A549 (cell line): ENCODE data around the gene COCH. TPM values are rescaled to one million over a fixed set of nuclear protein-coding genes. Genes with fewer than 3 reads are reported as not detected.

Experiments
- ATAC-seq, 2 experiments: fragments of 200-7000 bp in 1 of 2; fragments of >200 bp in 1 of 2; cut with Nextera tagmentation in 1 of 2; cut with Tn5 transposase in 1 of 2; 3 replicates each; pipeline versions ENCODE4 v1.8.0 to v1.9.1; 2018 to 2020; ENCODE audit warnings: mild to moderate bottlenecking in 1 of 2, moderate library complexity in 1 of 2
- CTCF ChIA-PET: fragments of 300-600 bp; sonication (Branson Sonifier 250); formaldehyde crosslinking; extraction: SDS; loops from one replicate; lab custom pipeline; 2021; ENCODE audit warnings: antibody characterized with exemption, inconsistent platforms; lab: Yijun Ruan, JAX
- POLR2A ChIA-PET: fragments of 350-600 bp; formaldehyde crosslinking; extraction: SDS; loops from one replicate; lab custom pipeline; 2021; ENCODE audit warnings: antibody characterized with exemption, inconsistent platforms; lab: Yijun Ruan, JAX
- DNase-seq, 2 experiments: peaks; one replicate each; pipeline versions ENCODE4 v3.0.0 to v3.0.0-alpha.2; 2011 to 2016; ENCODE audit warnings: low read depth in 1 of 2, low spot score in 1 of 2
- FAIRE-seq: peaks from 2 replicates; lab custom pipeline; 2011; peaks lifted over from hg19 to GRCh38; lab: Jason Lieb, UNC
- H3K27ac ChIP-seq, 2 experiments: fragments of >200 bp; sonication (Bioruptor Twin); formaldehyde crosslinking; 3 replicates each; pipeline ENCODE4 v1.5.1; 2016 to 2017
- H3K4me1 ChIP-seq: fragments of >200 bp; sonication (Bioruptor Twin); formaldehyde crosslinking; 3 replicates; pipeline ENCODE4 v1.6.1; 2016
- H3K4me2 ChIP-seq: fragments of >200 bp; sonication (Bioruptor Twin); formaldehyde crosslinking; 3 replicates; pipeline ENCODE4 v1.6.1; 2016
- H3K4me3 ChIP-seq: fragments of >200 bp; sonication (Bioruptor Twin); formaldehyde crosslinking; 3 replicates; pipeline ENCODE4 v1.5.1; 2016
- H3K9me3 ChIP-seq: fragments of >200 bp; sonication (Bioruptor Twin); formaldehyde crosslinking; 3 replicates; pipeline ENCODE4 v1.6.1; 2016
- BCL3 ChIP-seq: fragments of >200 bp; sonication (Bioruptor Twin); formaldehyde crosslinking; IDR thresholded peaks from 3 replicates; pipeline ENCODE4 v1.6.1; 2016
- BHLHE40 ChIP-seq: IDR thresholded peaks from 2 replicates; pipeline ENCODE4 v1.6.1; 2012; ENCODE audit warnings: low read depth, low read length, inconsistent platforms
- CBX2 ChIP-seq: fragments of 200-600 bp; sonication (generic); IDR thresholded peaks from 2 replicates; pipeline ENCODE4 v1.6.1; 2016; ENCODE audit warnings: low read depth, mild to moderate bottlenecking, borderline replicate concordance
- CEBPB ChIP-seq, 2 experiments: fragments of >200 bp in 1 of 2; sonication (Bioruptor Twin) in 1 of 2; formaldehyde crosslinking in 1 of 2; IDR thresholded peaks; 2 replicates each; pipeline ENCODE4 v1.6.1; 2012 to 2016
- CHD4 ChIP-seq: fragments of 200-600 bp; sonication (generic); IDR thresholded peaks from 2 replicates; pipeline ENCODE4 v1.6.1; 2016; ENCODE audit warnings: antibody characterized with exemption, mild to moderate bottlenecking, borderline replicate concordance
- E2F6 ChIP-seq: IDR thresholded peaks from 2 replicates; pipeline ENCODE4 v1.6.1; 2012; ENCODE audit warnings: low read depth, borderline replicate concordance
- EP300 ChIP-seq, 2 experiments: fragments of >200 bp; sonication (Bioruptor Twin); formaldehyde crosslinking; IDR thresholded peaks; 2 replicates in 1 of 2; 3 replicates in 1 of 2; pipeline ENCODE4 v1.6.1; 2016 to 2017
- FOSL2 ChIP-seq, 2 experiments: fragments of 450-650 bp in 1 of 2; fragments of >200 bp in 1 of 2; sonication (Bioruptor Twin) in 1 of 2; formaldehyde crosslinking; IDR thresholded peaks; 2 replicates each; pipeline versions ENCODE4 v1.5.0 to v1.6.1; 2016 to 2020; ENCODE audit warnings: mild to moderate bottlenecking in 1 of 2, moderate library complexity in 1 of 2
- GATA3 ChIP-seq: IDR thresholded peaks from 2 replicates; pipeline ENCODE4 v1.6.1; 2012; ENCODE audit warnings: borderline replicate concordance
- HDAC2 ChIP-seq: fragments of 200-600 bp; sonication (generic); IDR thresholded peaks from 2 replicates; pipeline ENCODE4 v1.6.1; 2016
- HEYL ChIP-seq: fragments of 250-450 bp; sonication (Bioruptor Pico); IDR thresholded peaks from 2 replicates; pipeline ENCODE4 v1.8.0; 2021; ENCODE audit warnings: mild to moderate bottlenecking, moderate library complexity
- HMGXB4 ChIP-seq: fragments of 250-450 bp; sonication (Bioruptor Pico); IDR thresholded peaks from 2 replicates; pipeline ENCODE4 v1.5.0; 2021; ENCODE audit warnings: mild to moderate bottlenecking, moderate library complexity, borderline replicate concordance
- HOXB5 ChIP-seq: fragments of 250-450 bp; sonication (Bioruptor Pico); IDR thresholded peaks from 2 replicates; pipeline ENCODE4 v1.5.0; 2020; ENCODE audit warnings: mild to moderate bottlenecking, moderate library complexity
- JUNB ChIP-seq: fragments of >200 bp; sonication (Bioruptor Twin); formaldehyde crosslinking; IDR thresholded peaks from 2 replicates; pipeline ENCODE4 v1.6.1; 2016
- KDM5A ChIP-seq: fragments of 200-600 bp; sonication (generic); IDR thresholded peaks from 2 replicates; pipeline ENCODE4 v1.6.1; 2016; ENCODE audit warnings: antibody characterized with exemption, mild to moderate bottlenecking
- MAZ ChIP-seq: fragments of 150-350 bp; IDR thresholded peaks from 2 replicates; pipeline ENCODE4 v1.6.1; 2014; ENCODE audit warnings: antibody characterized with exemption, low read depth, low read length, borderline replicate concordance
- MYC ChIP-seq: IDR thresholded peaks from 2 replicates; pipeline ENCODE4 v1.6.1; 2012; ENCODE audit warnings: mild to moderate bottlenecking, inconsistent platforms, low read length, improper control_type of control experiment, borderline replicate concordance
- NR3C1 ChIP-seq: fragments of >200 bp; sonication (Bioruptor Twin); formaldehyde crosslinking; IDR thresholded peaks from 3 replicates; pipeline ENCODE4 v1.6.1; 2017
- POLR2AphosphoS2 ChIP-seq: conservative IDR thresholded peaks from 2 replicates; pipeline ENCODE4 v1.6.1; 2012; ENCODE audit warnings: low read length, improper control_type of control experiment, inconsistent platforms
- RAD21 ChIP-seq, 2 experiments: fragments of >200 bp in 1 of 2; sonication (Bioruptor Twin) in 1 of 2; formaldehyde crosslinking in 1 of 2; IDR thresholded peaks in 1 of 2; conservative IDR thresholded peaks in 1 of 2; 2 replicates in 1 of 2; 3 replicates in 1 of 2; pipeline ENCODE4 v1.6.1; 2012 to 2018; ENCODE audit warnings: inconsistent platforms in 1 of 2
- RARB ChIP-seq: fragments of 250-450 bp; sonication (Bioruptor Pico); IDR thresholded peaks from 2 replicates; pipeline ENCODE4 v1.8.0; 2021; ENCODE audit warnings: mild to moderate bottlenecking, moderate library complexity
- RCOR1 ChIP-seq: fragments of 150-350 bp; IDR thresholded peaks from 2 replicates; pipeline ENCODE4 v1.6.1; 2014; ENCODE audit warnings: antibody characterized with exemption, low read length, low read depth
- RNF2 ChIP-seq: fragments of 200-600 bp; sonication (generic); IDR thresholded peaks from 2 replicates; pipeline ENCODE4 v1.6.1; 2016; ENCODE audit warnings: low read depth, mild to moderate bottlenecking, antibody characterized with exemption, moderate library complexity, borderline replicate concordance
- SMC3 ChIP-seq: fragments of >200 bp; sonication (Bioruptor Twin); formaldehyde crosslinking; IDR thresholded peaks from 3 replicates; pipeline ENCODE4 v1.6.1; 2018; ENCODE audit warnings: inconsistent platforms
- SREBF2 ChIP-seq: fragments of 450-650 bp; IDR thresholded peaks from 2 replicates; pipeline ENCODE4 v1.6.1; 2014; ENCODE audit warnings: mild to moderate bottlenecking, moderate library complexity
- TFCP2L1 ChIP-seq: fragments of 250-450 bp; sonication (Bioruptor Pico); IDR thresholded peaks from 2 replicates; pipeline ENCODE4 v1.5.0; 2021; ENCODE audit warnings: mild to moderate bottlenecking
- USF2 ChIP-seq: fragments of 450-650 bp; IDR thresholded peaks from 2 replicates; pipeline ENCODE4 v1.6.1; 2014; ENCODE audit warnings: antibody characterized with exemption
- WGBS: methylation state at CpG from one replicate; pipeline ENCODE4 v1.1.6; 2017; ENCODE audit errors: missing lambda C conversion rate; 5-methylcytosine and 5-hydroxymethylcytosine counted together
- polyA plus RNA-seq, 4 experiments: library from polyadenylated mRNA; depleted of rRNA in 3 of 4; stranded (reverse); fragments of >200 nt; fragmentation: RNase III in 1 of 4; extraction: RNeasy Plus Mini Kit Qiagen cat#74134 plus additional on column Dnase treatment in 1 of 4; gene quantifications; 2 replicates in 3 of 4; 3 replicates in 1 of 4; pipeline ENCODE4 v1.2.3, GENCODE V29; 2011 to 2017
- TF ChIP-seq, protein P1 (sequence below): fragments of >200 bp; sonication (Bioruptor Twin); formaldehyde crosslinking; IDR thresholded peaks from 2 replicates; pipeline ENCODE4 v1.6.1; 2016
- TF ChIP-seq, protein P2 (sequence below): IDR thresholded peaks from 2 replicates; pipeline ENCODE4 v1.6.1; 2012
- TF ChIP-seq, protein P3 (sequence below): fragments of 250-450 bp; sonication (Bioruptor Pico); IDR thresholded peaks from 2 replicates; pipeline ENCODE4 v1.5.0; 2020; ENCODE audit warnings: low read depth, mild to moderate bottlenecking, moderate library complexity

COCH gene
- polyA plus RNA-seq, 2 of the 4 experiments (the other 2 are of a cell fraction): 33.0 to 45.9 TPM

DNA sequence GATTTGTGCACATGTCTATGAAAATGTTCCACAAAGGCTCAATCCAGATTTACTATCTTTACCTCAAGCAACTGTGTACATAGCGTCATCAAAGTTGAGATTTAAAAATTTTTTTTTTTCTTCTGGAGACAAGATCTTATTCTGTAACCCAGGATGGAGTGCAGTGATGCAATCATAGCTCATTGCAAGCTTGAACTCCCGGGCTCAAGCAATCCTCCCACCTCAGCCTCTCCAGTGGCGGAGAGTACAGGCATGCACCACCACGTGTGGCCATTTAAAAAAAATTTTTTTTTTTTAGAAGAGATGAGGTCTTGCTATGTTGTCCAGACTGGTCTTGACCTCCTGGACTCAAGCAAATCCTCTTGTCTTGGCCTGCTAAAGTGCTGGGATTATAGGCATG lies 2.3 kb downstream of the COCH start:
- WGBS: 90% methylated on average over 4 of the region's 4 CpGs
- Histone ChIP-seq H3K4me2 (no peak overlapping the region), H3K9me3 (no peaks in the 10 kb centered on the region), H3K4me3 (no peak overlapping the region), H3K27ac (no peak overlapping the region), H3K4me1 (0 out of 3 replicates have a peak, but pooled peaks cover 4% of the 10 kb centered on the region)
- ChIA-PET POLR2A (no interaction called here), CTCF (no interaction called here)
- DNase-seq (no peak), FAIRE-seq (no peak), ATAC-seq (no peak)
- TF ChIP-seq BHLHE40: no peak
- no peak for TF ChIP-seq USF2
- TF ChIP-seq GATA3: no peak
- no peak for TF ChIP-seq CBX2
- TF ChIP-seq, protein P1, sequence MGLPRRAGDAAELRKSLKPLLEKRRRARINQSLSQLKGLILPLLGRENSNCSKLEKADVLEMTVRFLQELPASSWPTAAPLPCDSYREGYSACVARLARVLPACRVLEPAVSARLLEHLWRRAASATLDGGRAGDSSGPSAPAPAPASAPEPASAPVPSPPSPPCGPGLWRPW: no peak
- no peak for TF ChIP-seq KDM5A
- TF ChIP-seq, protein P2, sequence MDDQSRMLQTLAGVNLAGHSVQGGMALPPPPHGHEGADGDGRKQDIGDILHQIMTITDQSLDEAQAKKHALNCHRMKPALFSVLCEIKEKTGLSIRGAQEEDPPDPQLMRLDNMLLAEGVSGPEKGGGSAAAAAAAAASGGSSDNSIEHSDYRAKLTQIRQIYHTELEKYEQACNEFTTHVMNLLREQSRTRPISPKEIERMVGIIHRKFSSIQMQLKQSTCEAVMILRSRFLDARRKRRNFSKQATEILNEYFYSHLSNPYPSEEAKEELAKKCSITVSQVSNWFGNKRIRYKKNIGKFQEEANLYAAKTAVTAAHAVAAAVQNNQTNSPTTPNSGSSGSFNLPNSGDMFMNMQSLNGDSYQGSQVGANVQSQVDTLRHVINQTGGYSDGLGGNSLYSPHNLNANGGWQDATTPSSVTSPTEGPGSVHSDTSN: no peak
- no peak for TF ChIP-seq HMGXB4 (CRISPR knock-in tag)
- no peak for TF ChIP-seq RCOR1
- no peak for TF ChIP-seq POLR2AphosphoS2
- TF ChIP-seq MYC: no peak
- no peak for TF ChIP-seq CEBPB (IDR thresholded peaks at IDR 0.05)
- no peak for TF ChIP-seq SMC3
- no peak for TF ChIP-seq HEYL (CRISPR knock-in tag)
- no peak for TF ChIP-seq E2F6
- TF ChIP-seq RARB (CRISPR knock-in tag): no peak
- no peak for TF ChIP-seq SREBF2
- TF ChIP-seq MAZ: no peak

DNA sequence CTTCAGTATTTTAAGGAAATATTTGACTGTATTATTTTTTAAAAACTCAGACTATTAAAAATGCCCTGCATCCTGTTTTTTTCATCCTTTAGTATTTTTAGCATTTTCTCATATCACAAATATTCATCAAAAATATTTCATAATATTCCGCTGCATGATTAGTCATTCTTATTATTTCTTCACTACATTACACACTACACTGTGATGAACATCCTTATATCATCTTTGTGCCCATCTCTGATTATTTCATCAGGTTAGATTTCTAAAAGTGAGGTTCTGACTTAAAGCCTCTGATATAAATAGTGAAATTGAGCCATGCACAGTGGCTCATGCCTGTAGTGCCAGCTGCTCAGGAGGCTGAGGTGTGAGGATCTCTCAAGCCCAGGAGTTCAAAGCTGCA lies 8.1 kb downstream of the COCH start:
- no peak for FAIRE-seq
- WGBS: 89% methylated on average over 1 of the region's 1 CpG
- no peak overlapping the region for H3K4me2 ChIP-seq
- no peak for DNase-seq
- no peak overlapping the region for H3K4me3 ChIP-seq
- no peak for ATAC-seq
- no peak overlapping the region for H3K27ac ChIP-seq
- no peaks in the 10 kb centered on the region for H3K4me1 ChIP-seq
- ChIA-PET POLR2A (no interaction called here), CTCF (no interaction called here)
- H3K9me3 ChIP-seq: no peaks in the 10 kb centered on the region
- no peak for TF ChIP-seq CEBPB (IDR thresholded peaks at IDR 0.05)
- TF ChIP-seq TFCP2L1 (CRISPR knock-in tag): no peak
- TF ChIP-seq, protein P2: no peak
- TF ChIP-seq RNF2: no peak
- no peak for TF ChIP-seq HDAC2
- no peak for TF ChIP-seq NR3C1
- TF ChIP-seq POLR2AphosphoS2: no peak
- TF ChIP-seq CHD4: no peak
- TF ChIP-seq HOXB5 (CRISPR knock-in tag): no peak
- TF ChIP-seq FOSL2 (IDR thresholded peaks at IDR 0.05): no peak
- TF ChIP-seq FOSL2 (CRISPR knock-in tag; IDR thresholded peaks at IDR 0.05): no peak
- no peak for TF ChIP-seq BCL3
- TF ChIP-seq, protein P3, sequence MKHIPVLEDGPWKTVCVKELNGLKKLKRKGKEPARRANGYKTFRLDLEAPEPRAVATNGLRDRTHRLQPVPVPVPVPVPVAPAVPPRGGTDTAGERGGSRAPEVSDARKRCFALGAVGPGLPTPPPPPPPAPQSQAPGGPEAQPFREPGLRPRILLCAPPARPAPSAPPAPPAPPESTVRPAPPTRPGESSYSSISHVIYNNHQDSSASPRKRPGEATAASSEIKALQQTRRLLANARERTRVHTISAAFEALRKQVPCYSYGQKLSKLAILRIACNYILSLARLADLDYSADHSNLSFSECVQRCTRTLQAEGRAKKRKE (CRISPR knock-in tag): no peak
- TF ChIP-seq SREBF2: no peak
- no peak for TF ChIP-seq JUNB
- TF ChIP-seq E2F6: no peak
- TF ChIP-seq HEYL (CRISPR knock-in tag): no peak
- no peak for TF ChIP-seq RAD21 (conservative IDR thresholded peaks at IDR 0.05 in 1 of 2, IDR thresholded peaks at IDR 0.05 in 1 of 2)
- no peak for TF ChIP-seq EP300 (IDR thresholded peaks at IDR 0.05)
